ENCODE results near the gene PLPP6.

- TF ChIP-seq CTCF (IDR thresholded peaks at IDR 0.05) (no peak), POLR2A (IDR thresholded peaks at IDR 0.05) (no peak)
Observed at GRCh38 chr9:4684820-4685219, 22.7 kb downstream of the PLPP6 start.

Measured in thyroid gland (tissue), 4 donors.